ENCODE data around the gene AS3MT.

DNA sequence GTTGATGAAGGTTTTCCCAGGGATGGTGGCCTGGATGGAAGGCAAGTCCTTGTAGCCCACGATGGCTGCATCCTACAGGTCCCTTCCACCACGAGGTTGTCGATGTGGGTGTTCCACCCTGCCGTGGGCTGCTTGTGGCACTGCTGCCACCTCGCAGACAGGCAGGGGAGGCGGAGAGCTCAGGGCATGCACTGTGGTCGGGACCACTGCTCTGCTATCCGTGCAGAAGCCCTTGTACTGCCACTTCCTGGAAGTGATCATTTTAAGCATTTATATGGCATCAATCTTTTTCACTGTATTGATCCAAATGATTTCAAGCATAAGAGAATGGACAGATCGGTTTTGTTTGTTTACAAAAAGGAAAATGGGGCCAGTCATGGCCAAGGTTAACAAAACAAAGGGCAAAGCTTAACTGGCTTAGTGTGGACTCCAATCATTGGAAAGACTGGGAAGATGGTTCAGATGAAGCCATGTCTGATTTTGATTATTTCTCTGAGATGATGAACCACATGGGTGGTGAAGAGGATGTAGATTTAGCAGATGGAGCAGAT is 23.8 kb upstream of the AS3MT start:
- TF ChIP-seq, protein P1, sequence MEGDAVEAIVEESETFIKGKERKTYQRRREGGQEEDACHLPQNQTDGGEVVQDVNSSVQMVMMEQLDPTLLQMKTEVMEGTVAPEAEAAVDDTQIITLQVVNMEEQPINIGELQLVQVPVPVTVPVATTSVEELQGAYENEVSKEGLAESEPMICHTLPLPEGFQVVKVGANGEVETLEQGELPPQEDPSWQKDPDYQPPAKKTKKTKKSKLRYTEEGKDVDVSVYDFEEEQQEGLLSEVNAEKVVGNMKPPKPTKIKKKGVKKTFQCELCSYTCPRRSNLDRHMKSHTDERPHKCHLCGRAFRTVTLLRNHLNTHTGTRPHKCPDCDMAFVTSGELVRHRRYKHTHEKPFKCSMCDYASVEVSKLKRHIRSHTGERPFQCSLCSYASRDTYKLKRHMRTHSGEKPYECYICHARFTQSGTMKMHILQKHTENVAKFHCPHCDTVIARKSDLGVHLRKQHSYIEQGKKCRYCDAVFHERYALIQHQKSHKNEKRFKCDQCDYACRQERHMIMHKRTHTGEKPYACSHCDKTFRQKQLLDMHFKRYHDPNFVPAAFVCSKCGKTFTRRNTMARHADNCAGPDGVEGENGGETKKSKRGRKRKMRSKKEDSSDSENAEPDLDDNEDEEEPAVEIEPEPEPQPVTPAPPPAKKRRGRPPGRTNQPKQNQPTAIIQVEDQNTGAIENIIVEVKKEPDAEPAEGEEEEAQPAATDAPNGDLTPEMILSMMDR (IDR thresholded peaks at IDR 0.05), result no peak
- TF ChIP-seq POLR2A (IDR thresholded peaks at IDR 0.05), result no peak
